Ishikawa (cell line): ENCODE data around the gene RECQL5.

ENCODE experiments used
- CEBPB ChIP-seq: IDR thresholded peaks from 2 replicates; pipeline ENCODE4 v1.6.1; 2012
- CREB1 ChIP-seq: IDR thresholded peaks from 2 replicates; pipeline ENCODE4 v1.6.1; 2012; ENCODE audit warnings: low read depth
- EGR1 ChIP-seq: IDR thresholded peaks from 2 replicates; pipeline ENCODE4 v1.6.1; 2012
- EP300 ChIP-seq: IDR thresholded peaks from 2 replicates; pipeline ENCODE4 v1.6.1; 2012; ENCODE audit warnings: borderline replicate concordance
- FOXM1 ChIP-seq: IDR thresholded peaks from 2 replicates; pipeline ENCODE4 v1.6.1; 2012; ENCODE audit warnings: low read depth, borderline replicate concordance
- MAX ChIP-seq: IDR thresholded peaks from 2 replicates; pipeline ENCODE4 v1.6.1; 2012
- NFIC ChIP-seq: IDR thresholded peaks from 2 replicates; pipeline ENCODE4 v1.6.1; 2012
- RAD21 ChIP-seq: IDR thresholded peaks from 2 replicates; pipeline ENCODE4 v1.6.1; 2012; ENCODE audit warnings: low read depth
- REST ChIP-seq: IDR thresholded peaks from 2 replicates; pipeline ENCODE4 v1.6.1; 2012; ENCODE audit warnings: low read depth, mild to moderate bottlenecking
- TAF1 ChIP-seq: IDR thresholded peaks from 2 replicates; pipeline ENCODE4 v1.6.1; 2012; ENCODE audit warnings: low read depth, mild to moderate bottlenecking
- TCF12 ChIP-seq: IDR thresholded peaks from 2 replicates; pipeline ENCODE4 v1.6.1; 2012; ENCODE audit warnings: low read depth
- TEAD4 ChIP-seq: IDR thresholded peaks from 2 replicates; pipeline ENCODE4 v1.6.1; 2012
- YY1 ChIP-seq: IDR thresholded peaks from 2 replicates; pipeline ENCODE4 v1.6.1; 2012; ENCODE audit warnings: low read depth
- ZBTB7A ChIP-seq: IDR thresholded peaks from 2 replicates; pipeline ENCODE4 v1.6.1; 2012; ENCODE audit warnings: low read depth
- TF ChIP-seq, protein P1 (sequence below): IDR thresholded peaks from 2 replicates; pipeline ENCODE4 v1.6.1; 2012

The RECQL5 gene

GRCh38 chr17:75590849-75591721 is 75.9 kb downstream of the RECQL5 start:
- TF ChIP-seq TCF12 (no peak), EP300 (no peak), RAD21 (no peak), REST (no peak), NFIC (no peak), CREB1 (no peak), FOXM1 (no peak), EGR1 (no peak), TAF1 (no peak), MAX (no peak), CEBPB (no peak), TEAD4 (no peak), ZBTB7A (no peak), YY1 (no peak)
- TF ChIP-seq, protein P1, sequence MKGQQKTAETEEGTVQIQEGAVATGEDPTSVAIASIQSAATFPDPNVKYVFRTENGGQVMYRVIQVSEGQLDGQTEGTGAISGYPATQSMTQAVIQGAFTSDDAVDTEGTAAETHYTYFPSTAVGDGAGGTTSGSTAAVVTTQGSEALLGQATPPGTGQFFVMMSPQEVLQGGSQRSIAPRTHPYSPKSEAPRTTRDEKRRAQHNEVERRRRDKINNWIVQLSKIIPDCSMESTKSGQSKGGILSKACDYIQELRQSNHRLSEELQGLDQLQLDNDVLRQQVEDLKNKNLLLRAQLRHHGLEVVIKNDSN: no peak

GRCh38 chr17:75590314-75590761 is 76.6 kb downstream of the RECQL5 start:
- TF ChIP-seq CREB1 (no peak), TEAD4 (no peak), TAF1 (no peak)

GRCh38 chr17:75589919-75590303 is 77.0 kb downstream of the RECQL5 start:
- 0 out of 2 replicates have a peak, but pooled peaks have one; percentile 13 for TF ChIP-seq NFIC
- TF ChIP-seq REST: no peak

- TF ChIP-seq RAD21 (peak; percentile 40; the same call in 1 of the 2 replicates), TAF1 (0 out of 2 replicates have a peak, but pooled peaks have one; percentile 33), ZBTB7A (peak; percentile 77), CEBPB (no peak), EGR1 (no peak), NFIC (no peak), MAX (peak; percentile 40), EP300 (0 out of 2 replicates have a peak, but pooled peaks have one; percentile 36), YY1 (no peak), TEAD4 (no peak)
Observed at GRCh38 chr17:75589012-75589918, 77.7 kb downstream of the RECQL5 start.

DNA sequence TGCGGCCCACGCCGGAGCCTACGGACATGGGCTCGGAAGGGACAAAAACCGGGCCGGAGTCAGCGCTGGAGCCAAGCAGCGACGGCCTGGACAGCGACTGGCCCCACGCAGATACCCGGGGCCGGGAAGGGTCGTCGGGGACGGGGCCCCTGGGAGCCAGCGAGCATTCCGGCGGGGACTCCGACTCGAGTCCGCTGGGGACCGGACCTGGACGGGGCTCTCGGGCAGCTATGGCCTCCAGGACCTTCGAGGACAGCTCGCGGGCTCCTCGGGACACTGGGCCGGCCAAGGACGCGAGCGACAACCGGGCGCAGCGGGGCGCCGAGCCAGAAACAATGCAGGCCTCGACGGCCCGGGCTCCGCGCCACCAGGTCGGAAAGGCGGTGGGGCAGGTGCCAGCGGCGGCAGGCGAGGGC is 78.3 kb downstream of the RECQL5 start:
- TF ChIP-seq TCF12 (no peak; the same call in 1 of the 2 replicates), CREB1 (no peak), MAX (peak; percentile 96), CEBPB (no peak), ZBTB7A (no peak), EP300 (no peak), RAD21 (no peak), TEAD4 (no peak), REST (no peak), TAF1 (no peak; the same call in 1 of the 2 replicates), FOXM1 (no peak), EGR1 (no peak), NFIC (peak; percentile 29; the same call in 1 of the 2 replicates), YY1 (no peak)
- TF ChIP-seq, protein P1: no peak
